Stimulated activated CD4-positive, alpha-beta T cell treated with anti-CD3 and anti-CD28 coated beads, Interleukin-12 subunit alpha, Interleukin-12 subunit beta, amount 100 ng/mL, for 48 hours (primary cell): ENCODE measurements around the gene SLAMF9.
"Not testable (repeated sequence)": the region's sequence is repeated elsewhere in the genome, so short reads cannot be mapped to it uniquely, and the experiment has no call there.

Experiments
- DNase-seq, 3 donors: peaks; one replicate each; pipeline ENCODE4 v3.0.0-alpha.2; 2020; ENCODE audit warnings: low read depth in 2 of 3, low spot score in 1 of 3

Gene SLAMF9

GRCh38 chr1:159921700-159922504 lies 32.1 kb downstream of the SLAMF9 start:
- DNase-seq: no peak

GRCh38 chr1:159921251-159921650 lies 32.8 kb downstream of the SLAMF9 start:
- DNase-seq: no peak

GRCh38 chr1:159920651-159921050 lies 33.4 kb downstream of the SLAMF9 start:
- DNase-seq: no peak

- DNase-seq: no peak
These were observed 33.8 kb downstream of the SLAMF9 start for GRCh38 chr1:159920202-159920601.

GRCh38 chr1:159919236-159919865 lies 34.7 kb downstream of the SLAMF9 start:
- no peak for DNase-seq

GRCh38 chr1:159918352-159919200 lies 35.5 kb downstream of the SLAMF9 start:
- no peak for DNase-seq

- DNase-seq: no peak
These were observed 36.3 kb downstream of the SLAMF9 start for GRCh38 chr1:159917533-159918351.

GRCh38 chr1:159916242-159917051 lies 37.6 kb downstream of the SLAMF9 start:
- no peak for DNase-seq

GRCh38 chr1:159915571-159916241 lies 38.3 kb downstream of the SLAMF9 start:
- no peak for DNase-seq

GRCh38 chr1:159914252-159915018 lies 39.6 kb downstream of the SLAMF9 start:
- no peak for DNase-seq

- DNase-seq: no peak
These were observed 40.4 kb downstream of the SLAMF9 start for GRCh38 chr1:159913451-159914192.

- no peak for DNase-seq
These were observed 42.5 kb downstream of the SLAMF9 start for GRCh38 chr1:159911326-159912070.

GRCh38 chr1:159908031-159908940 lies 45.8 kb downstream of the SLAMF9 start:
- DNase-seq: no peak

GRCh38 chr1:159906960-159907359 lies 47.1 kb downstream of the SLAMF9 start:
- DNase-seq: no peak

GRCh38 chr1:159904036-159904435 lies 50.0 kb downstream of the SLAMF9 start:
- DNase-seq: not testable (repeated sequence)

GRCh38 chr1:159902541-159902940 lies 51.5 kb downstream of the SLAMF9 start:
- no peak for DNase-seq
